Esophagus squamous epithelium (tissue), 4 donors: Measurements from ENCODE around the gene PDE7B.

Experiments used
- CTCF ChIP-seq, 6 experiments: fragments of 450-650 bp in 4 of 6; fragments of 200-600 bp in 2 of 6; sonication (generic) in 2 of 6; IDR thresholded peaks; one replicate each; pipeline ENCODE4 v1.5.1; 2016 to 2019; ENCODE audit warnings: antibody characterized with exemption in 6 of 6, mild to moderate bottlenecking in 4 of 6, moderate library complexity in 4 of 6
- POLR2A ChIP-seq, 4 donors: fragments of 450-650 bp; IDR thresholded peaks; one replicate each; pipeline ENCODE4 v1.6.1; 2017; ENCODE audit warnings: antibody characterized with exemption in 4 of 4, mild to moderate bottlenecking in 4 of 4, moderate library complexity in 3 of 4

- TF ChIP-seq CTCF (IDR thresholded peaks at IDR 0.05) (no peak), POLR2A (IDR thresholded peaks at IDR 0.05) (no peak)
Observed at GRCh38 chr6:135888818-135889217, 37.3 kb downstream of the PDE7B start.
